A549 (cell line): ENCODE data around the gene PCCB.

Experiments used
- CBX8 ChIP-seq: fragments of 200-600 bp; sonication (generic); IDR thresholded peaks from 2 replicates; pipeline ENCODE4 v1.6.1; 2016
- EP300 ChIP-seq, 2 experiments: fragments of >200 bp; sonication (Bioruptor Twin); formaldehyde crosslinking; IDR thresholded peaks; 2 replicates in 1 of 2; 3 replicates in 1 of 2; pipeline ENCODE4 v1.6.1; 2016 to 2017
- ESRRA ChIP-seq: fragments of 150-350 bp; IDR thresholded peaks from 2 replicates; pipeline ENCODE4 v1.6.1; 2014; ENCODE audit warnings: mild to moderate bottlenecking, low read length, borderline replicate concordance
- FOXS1 ChIP-seq: fragments of 250-450 bp; sonication (Bioruptor Pico); IDR thresholded peaks from 2 replicates; pipeline ENCODE4 v1.5.0; 2020; ENCODE audit warnings: mild to moderate bottlenecking, moderate library complexity
- HOXB13 ChIP-seq: fragments of 250-450 bp; sonication (Bioruptor Pico); IDR thresholded peaks from 2 replicates; pipeline ENCODE4 v1.5.0; 2020; ENCODE audit warnings: low read depth, mild to moderate bottlenecking, moderate library complexity
- JUN ChIP-seq, 2 experiments: fragments of >200 bp; sonication (Bioruptor Twin); formaldehyde crosslinking; IDR thresholded peaks; 2 replicates in 1 of 2; 3 replicates in 1 of 2; pipeline ENCODE4 v1.6.1; 2016 to 2017
- KDM1A ChIP-seq: fragments of 200-600 bp; sonication (generic); IDR thresholded peaks from 2 replicates; pipeline ENCODE4 v1.6.1; 2016; ENCODE audit warnings: low read depth, mild to moderate bottlenecking
- MYC ChIP-seq: IDR thresholded peaks from 2 replicates; pipeline ENCODE4 v1.6.1; 2012; ENCODE audit warnings: mild to moderate bottlenecking, inconsistent platforms, low read length, improper control_type of control experiment, borderline replicate concordance
- POLR2A ChIP-seq: IDR thresholded peaks from 2 replicates; pipeline ENCODE4 v1.6.1; 2012; ENCODE audit warnings: mild to moderate bottlenecking, low read length
- RNF2 ChIP-seq: fragments of 200-600 bp; sonication (generic); IDR thresholded peaks from 2 replicates; pipeline ENCODE4 v1.6.1; 2016; ENCODE audit warnings: low read depth, mild to moderate bottlenecking, antibody characterized with exemption, moderate library complexity, borderline replicate concordance
- SREBF2 ChIP-seq: fragments of 450-650 bp; IDR thresholded peaks from 2 replicates; pipeline ENCODE4 v1.6.1; 2014; ENCODE audit warnings: mild to moderate bottlenecking, moderate library complexity
- TFCP2L1 ChIP-seq: fragments of 250-450 bp; sonication (Bioruptor Pico); IDR thresholded peaks from 2 replicates; pipeline ENCODE4 v1.5.0; 2021; ENCODE audit warnings: mild to moderate bottlenecking
- TF ChIP-seq, protein P1 (sequence below): fragments of 200-600 bp; sonication (generic); IDR thresholded peaks from 2 replicates; pipeline ENCODE4 v1.6.1; 2016; ENCODE audit warnings: antibody characterized with exemption, mild to moderate bottlenecking, moderate library complexity
- TF ChIP-seq, protein P2 (sequence below): fragments of >200 bp; sonication (Bioruptor Twin); formaldehyde crosslinking; IDR thresholded peaks from 3 replicates; pipeline ENCODE4 v1.5.1; 2016

- TF ChIP-seq, protein P1, sequence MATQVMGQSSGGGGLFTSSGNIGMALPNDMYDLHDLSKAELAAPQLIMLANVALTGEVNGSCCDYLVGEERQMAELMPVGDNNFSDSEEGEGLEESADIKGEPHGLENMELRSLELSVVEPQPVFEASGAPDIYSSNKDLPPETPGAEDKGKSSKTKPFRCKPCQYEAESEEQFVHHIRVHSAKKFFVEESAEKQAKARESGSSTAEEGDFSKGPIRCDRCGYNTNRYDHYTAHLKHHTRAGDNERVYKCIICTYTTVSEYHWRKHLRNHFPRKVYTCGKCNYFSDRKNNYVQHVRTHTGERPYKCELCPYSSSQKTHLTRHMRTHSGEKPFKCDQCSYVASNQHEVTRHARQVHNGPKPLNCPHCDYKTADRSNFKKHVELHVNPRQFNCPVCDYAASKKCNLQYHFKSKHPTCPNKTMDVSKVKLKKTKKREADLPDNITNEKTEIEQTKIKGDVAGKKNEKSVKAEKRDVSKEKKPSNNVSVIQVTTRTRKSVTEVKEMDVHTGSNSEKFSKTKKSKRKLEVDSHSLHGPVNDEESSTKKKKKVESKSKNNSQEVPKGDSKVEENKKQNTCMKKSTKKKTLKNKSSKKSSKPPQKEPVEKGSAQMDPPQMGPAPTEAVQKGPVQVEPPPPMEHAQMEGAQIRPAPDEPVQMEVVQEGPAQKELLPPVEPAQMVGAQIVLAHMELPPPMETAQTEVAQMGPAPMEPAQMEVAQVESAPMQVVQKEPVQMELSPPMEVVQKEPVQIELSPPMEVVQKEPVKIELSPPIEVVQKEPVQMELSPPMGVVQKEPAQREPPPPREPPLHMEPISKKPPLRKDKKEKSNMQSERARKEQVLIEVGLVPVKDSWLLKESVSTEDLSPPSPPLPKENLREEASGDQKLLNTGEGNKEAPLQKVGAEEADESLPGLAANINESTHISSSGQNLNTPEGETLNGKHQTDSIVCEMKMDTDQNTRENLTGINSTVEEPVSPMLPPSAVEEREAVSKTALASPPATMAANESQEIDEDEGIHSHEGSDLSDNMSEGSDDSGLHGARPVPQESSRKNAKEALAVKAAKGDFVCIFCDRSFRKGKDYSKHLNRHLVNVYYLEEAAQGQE = no peak
- TF ChIP-seq, protein P2, sequence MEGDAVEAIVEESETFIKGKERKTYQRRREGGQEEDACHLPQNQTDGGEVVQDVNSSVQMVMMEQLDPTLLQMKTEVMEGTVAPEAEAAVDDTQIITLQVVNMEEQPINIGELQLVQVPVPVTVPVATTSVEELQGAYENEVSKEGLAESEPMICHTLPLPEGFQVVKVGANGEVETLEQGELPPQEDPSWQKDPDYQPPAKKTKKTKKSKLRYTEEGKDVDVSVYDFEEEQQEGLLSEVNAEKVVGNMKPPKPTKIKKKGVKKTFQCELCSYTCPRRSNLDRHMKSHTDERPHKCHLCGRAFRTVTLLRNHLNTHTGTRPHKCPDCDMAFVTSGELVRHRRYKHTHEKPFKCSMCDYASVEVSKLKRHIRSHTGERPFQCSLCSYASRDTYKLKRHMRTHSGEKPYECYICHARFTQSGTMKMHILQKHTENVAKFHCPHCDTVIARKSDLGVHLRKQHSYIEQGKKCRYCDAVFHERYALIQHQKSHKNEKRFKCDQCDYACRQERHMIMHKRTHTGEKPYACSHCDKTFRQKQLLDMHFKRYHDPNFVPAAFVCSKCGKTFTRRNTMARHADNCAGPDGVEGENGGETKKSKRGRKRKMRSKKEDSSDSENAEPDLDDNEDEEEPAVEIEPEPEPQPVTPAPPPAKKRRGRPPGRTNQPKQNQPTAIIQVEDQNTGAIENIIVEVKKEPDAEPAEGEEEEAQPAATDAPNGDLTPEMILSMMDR = no peak
- TF ChIP-seq CBX8 = no peak
- TF ChIP-seq SREBF2 = no peak
- no peak for TF ChIP-seq POLR2A
- TF ChIP-seq MYC = no peak
- TF ChIP-seq RNF2 = no peak
- TF ChIP-seq KDM1A = no peak
- no peak for TF ChIP-seq TFCP2L1 (CRISPR knock-in tag)
- no peak for TF ChIP-seq EP300 (IDR thresholded peaks at IDR 0.05)
- no peak for TF ChIP-seq FOXS1 (CRISPR knock-in tag)
- no peak for TF ChIP-seq JUN (IDR thresholded peaks at IDR 0.05)
- no peak for TF ChIP-seq HOXB13
- no peak for TF ChIP-seq ESRRA
Observed at GRCh38 chr3:136296960-136297359, 46.8 kb downstream of the PCCB start.
